Adrenal gland (tissue), 19 donors: ENCODE measurements around the gene NR1H4. TPM values are rescaled to one million over a fixed set of nuclear protein-coding genes. Genes with fewer than 3 reads are reported as not detected.
"Not testable (repeated sequence)": the region's sequence is repeated elsewhere in the genome, so short reads cannot be mapped to it uniquely, and the experiment has no call there.

ENCODE experiments used
- DNase-seq, 7 donors: peaks; one replicate each; pipeline ENCODE4 v3.0.0-alpha.2; 2019 to 2020
- H3K27ac ChIP-seq, 5 donors: fragments of 200-600 bp; sonication (generic) in 4 of 5; 1 replicate in 3 of 5; 2 replicates in 2 of 5; pipeline versions ENCODE4 v1.5.1 to v1.8.0; 2016 to 2020; ENCODE audit warnings: mild to moderate bottlenecking in 1 of 5
- H3K27me3 ChIP-seq: fragments of 200-600 bp; 2 replicates; pipeline ENCODE4 v1.8.0; 2021
- H3K36me3 ChIP-seq, 2 donors: fragments of 200-600 bp; replicated peaks in 1 of 2; 1 replicate in 1 of 2; 2 replicates in 1 of 2; pipeline versions ENCODE4 v1.5.1 to v1.8.0; 2018 to 2022
- H3K4me1 ChIP-seq, 2 donors: fragments of 200-600 bp; replicated peaks in 1 of 2; 1 replicate in 1 of 2; 2 replicates in 1 of 2; pipeline versions ENCODE4 v1.5.1 to v1.8.0; 2018 to 2021
- H3K4me3 ChIP-seq, 4 donors: fragments of 200-600 bp; sonication (generic) in 3 of 4; one replicate each; pipeline ENCODE4 v1.5.1; 2016 to 2018
- H3K9me3 ChIP-seq, 3 donors: fragments of 200-600 bp; sonication (generic) in 1 of 3; replicated peaks in 1 of 3; 1 replicate in 2 of 3; 2 replicates in 1 of 3; pipeline versions ENCODE4 v1.5.1 to v1.8.0; 2016 to 2021
- CTCF ChIP-seq, 6 experiments: fragments of 450-650 bp in 4 of 6; fragments of 200-600 bp in 2 of 6; sonication (generic) in 1 of 6; IDR thresholded peaks; 1 replicate in 5 of 6; 2 replicates in 1 of 6; pipeline versions ENCODE4 v1.5.1 to v1.8.0; 2016 to 2021; ENCODE audit warnings: antibody characterized with exemption in 6 of 6, mild to moderate bottlenecking in 2 of 6, moderate library complexity in 1 of 6
- POLR2A ChIP-seq, 2 donors: fragments of 450-650 bp; IDR thresholded peaks; one replicate each; pipeline ENCODE4 v1.6.1; 2017; ENCODE audit warnings: antibody characterized with exemption in 2 of 2, mild to moderate bottlenecking in 2 of 2, moderate library complexity in 1 of 2
- WGBS, 4 donors: extraction: QIAGEN DNeasy Blood & Tissue Kit in 2 of 4; methylation state at CpG; one replicate each; pipeline versions ENCODE4 v1.1.5 to v1.1.7; 2013 to 2017; 5-methylcytosine and 5-hydroxymethylcytosine counted together
- intact Hi-C, 2 donors: fragments of 100-400 bp; cut with DNase I; formaldehyde crosslinking; loops; one replicate each; pipeline versions ENCODE4 v1.14.1 to v1.15.0; 2022 to 2023
- long read RNA-seq, 10 donors: library from polyadenylated mRNA in 3 of 10; unstranded in 2 of 10; stranded (forward) in 1 of 10; transcript quantifications; one replicate each; pipeline ENCODE4 v2.0.0 and lab custom pipeline, GENCODE V29; 2021 to 2026
- polyA plus RNA-seq, 3 donors: library from polyadenylated mRNA; stranded (reverse); fragments of 200-250 nt in 2 of 3; fragments of 350-450 nt in 1 of 3; fragmentation: Illumina TruSeq in 1 of 3; extraction: RNeasy Lipid Tissue Mini Kit (QIAGEN cat#74804) in 1 of 3; gene quantifications; one replicate each; pipeline ENCODE4 v1.2.3, GENCODE V29; 2013 to 2014
- total RNA-seq, 9 donors: library from RNA; depleted of rRNA in 4 of 9; stranded (reverse); fragments of >200 nt in 4 of 9; fragments of 120-200 nt in 1 of 9; fragmentation: NEBNext Ultra II Directional in 1 of 9; extraction: Animal tissue kit (Norgen Biotek cat#: 25700) in 1 of 9; gene quantifications; one replicate each; pipeline versions ENCODE4 v1.1.0 to v1.2.4, GENCODE V29; 2013 to 2023
- donor health status: healthy with polysubstance abuse.
- donor health status: Bipolar disorder and iron deficiency.
- donor health status: DM: yes; HTN: yes; CAD: no.
- donor health status: DM: no; HTN: no; CAD: no.
- donor health status: DM: no; HTN: no; CAD: no.
- donor health status: DM: yes; HTN: yes; CAD: no.

Gene NR1H4
- 10 to 100 TPM; 29.0 to 66.9 (median 46.7) TPM for total RNA-seq
- polyA plus RNA-seq: 10 to 100 TPM; 17.2 to 59.9 (median 25.8) TPM
- long read RNA-seq, donor 1, transcript NR1H4-203 (11 exons, 1,778 nt): major isoform, 12 of 20 reads
- long read RNA-seq, donor 1, partial matches to known transcripts: 0 of 20 reads
- long read RNA-seq, donor 1, other reads (novel, unspliced or antisense): 0 of 20 reads
- long read RNA-seq, donor 2, partial matches to known transcripts: 0 of 8 reads
- long read RNA-seq, donor 2, other reads (novel, unspliced or antisense): 0 of 8 reads
- long read RNA-seq, donor 3, partial matches to known transcripts: 0 of 8 reads
- long read RNA-seq, donor 3, other reads (novel, unspliced or antisense): 0 of 8 reads
- long read RNA-seq, donor 4, transcript NR1H4-206 (11 exons, 2,884 nt): major isoform, 11 of 37 reads
- long read RNA-seq, donor 4, transcript NR1H4-203 (11 exons, 1,778 nt): minor isoform, 6 of 37 reads
- long read RNA-seq, donor 4, partial matches to known transcripts: 12 of 37 reads
- long read RNA-seq, donor 4, other reads (novel, unspliced or antisense): 2 of 37 reads
- long read RNA-seq, donor 5, transcript NR1H4-206 (11 exons, 2,884 nt): minor isoform, 11 of 37 reads
- long read RNA-seq, donor 5, transcript NR1H4-203 (11 exons, 1,778 nt): major isoform, 13 of 37 reads
- long read RNA-seq, donor 5, partial matches to known transcripts: 2 of 37 reads
- long read RNA-seq, donor 5, other reads (novel, unspliced or antisense): 2 of 37 reads
- long read RNA-seq, donor 6, transcript NR1H4-203 (11 exons, 1,778 nt): major isoform, 6 of 20 reads
- long read RNA-seq, donor 6, partial matches to known transcripts: 5 of 20 reads
- long read RNA-seq, donor 6, other reads (novel, unspliced or antisense): 4 of 20 reads
- long read RNA-seq, donor 7, transcript NR1H4-203 (11 exons, 1,778 nt): major isoform, 7 of 9 reads
- long read RNA-seq, donor 7, partial matches to known transcripts: 0 of 9 reads
- long read RNA-seq, donor 7, other reads (novel, unspliced or antisense): 0 of 9 reads
- long read RNA-seq, donor 8, partial matches to known transcripts: 0 of 10 reads
- long read RNA-seq, donor 8, other reads (novel, unspliced or antisense): 0 of 10 reads
- long read RNA-seq, donor 9, partial matches to known transcripts: 0 of 4 reads
- long read RNA-seq, donor 9, other reads (novel, unspliced or antisense): 0 of 4 reads
- long read RNA-seq, donor 10, partial matches to known transcripts: 0 of 2 reads
- long read RNA-seq, donor 10, other reads (novel, unspliced or antisense): 0 of 2 reads

- DNase-seq: peak; percentile 73 to 89 (median 87)
- H3K36me3 ChIP-seq: no peaks in the 10 kb centered on the region
- peak within 1 kb of the TSS; percentile 37 to 70 (median 67) for H3K27ac ChIP-seq
Observed at GRCh38 chr12:100473716-100474150, at the start of gene NR1H4. Gene NR1H4, plus strand, starts transcription at chr12:100473866. Its CDS starts 19,458 bp downstream, at chr12:100493324.

GRCh38 chr12:100426145-100426544 is 47.5 kb upstream of the NR1H4 start:
- H3K9me3 ChIP-seq: peaks cover 0 to 8% (median 0%) of the 10 kb centered on the region in 3 donors
- 33 to 50% (median 42%) methylated on average over 1 of the region's 1 CpG for WGBS, 4 donors
- no peak overlapping the region for H3K27ac ChIP-seq
- no peak for TF ChIP-seq POLR2A (IDR thresholded peaks at IDR 0.05)
- no peak for TF ChIP-seq CTCF (IDR thresholded peaks at IDR 0.05)
- H3K27me3 ChIP-seq: no peaks in the 10 kb centered on the region
- no peak for DNase-seq
- no peaks in the 10 kb centered on the region for H3K36me3 ChIP-seq
- H3K4me1 ChIP-seq: no peaks in the 10 kb centered on the region
- H3K4me3 ChIP-seq: no peak overlapping the region
- intact Hi-C loops: no loop called here

More at GRCh38 chr12:100473716-100474150, at the start of gene NR1H4:
- Histone ChIP-seq H3K9me3 (no peaks in the 10 kb centered on the region), H3K4me3 (peak within 1 kb of the TSS in 3 of 4 donors; percentile 14 to 50 (median 28)), H3K4me1 (peaks cover 18 to 32% of the 10 kb centered on the region in 2 donors), H3K27me3 (no peaks in the 10 kb centered on the region)
- intact Hi-C loops: no loop called here
- WGBS, 4 donors: 22 to 38% (median 35%) methylated on average over 6 of the region's 6 CpGs
- peak; percentile 37 to 89 for TF ChIP-seq POLR2A (IDR thresholded peaks at IDR 0.05)
- TF ChIP-seq CTCF (IDR thresholded peaks at IDR 0.05): no peak

- Histone ChIP-seq H3K27ac (no peak overlapping the region), H3K4me1 (no peaks in the 10 kb centered on the region), H3K27me3 (no peaks in the 10 kb centered on the region), H3K36me3 (no peaks in the 10 kb centered on the region), H3K9me3 (peaks cover 0 to 8% (median 0%) of the 10 kb centered on the region in 3 donors), H3K4me3 (no peak overlapping the region)
- TF ChIP-seq CTCF (IDR thresholded peaks at IDR 0.05) (no peak), POLR2A (IDR thresholded peaks at IDR 0.05) (no peak)
- WGBS, 4 donors: 53 to 67% (median 58%) methylated on average over 3 of the region's 3 CpGs
- intact Hi-C loops: no loop called here
- peak in 6 of 7 donors; percentile 27 to 54 (median 42) for DNase-seq
Observed at GRCh38 chr12:100427078-100427477, 46.6 kb upstream of the NR1H4 start.

- intact Hi-C loops, H3K36me3 ChIP-seq, H3K27ac ChIP-seq, H3K27me3 ChIP-seq, H3K4me1 ChIP-seq, H3K4me3 ChIP-seq, H3K9me3 ChIP-seq, DNase-seq: not testable (repeated sequence)
- WGBS, 4 donors: 96 to 100% (median 98%) methylated on average over 1 to 32 of the region's 32 CpGs
Observed at GRCh38 chr12:100430251-100430650, 43.4 kb upstream of the NR1H4 start.
